ENCODE measurements around the gene ASB16.

DNA sequence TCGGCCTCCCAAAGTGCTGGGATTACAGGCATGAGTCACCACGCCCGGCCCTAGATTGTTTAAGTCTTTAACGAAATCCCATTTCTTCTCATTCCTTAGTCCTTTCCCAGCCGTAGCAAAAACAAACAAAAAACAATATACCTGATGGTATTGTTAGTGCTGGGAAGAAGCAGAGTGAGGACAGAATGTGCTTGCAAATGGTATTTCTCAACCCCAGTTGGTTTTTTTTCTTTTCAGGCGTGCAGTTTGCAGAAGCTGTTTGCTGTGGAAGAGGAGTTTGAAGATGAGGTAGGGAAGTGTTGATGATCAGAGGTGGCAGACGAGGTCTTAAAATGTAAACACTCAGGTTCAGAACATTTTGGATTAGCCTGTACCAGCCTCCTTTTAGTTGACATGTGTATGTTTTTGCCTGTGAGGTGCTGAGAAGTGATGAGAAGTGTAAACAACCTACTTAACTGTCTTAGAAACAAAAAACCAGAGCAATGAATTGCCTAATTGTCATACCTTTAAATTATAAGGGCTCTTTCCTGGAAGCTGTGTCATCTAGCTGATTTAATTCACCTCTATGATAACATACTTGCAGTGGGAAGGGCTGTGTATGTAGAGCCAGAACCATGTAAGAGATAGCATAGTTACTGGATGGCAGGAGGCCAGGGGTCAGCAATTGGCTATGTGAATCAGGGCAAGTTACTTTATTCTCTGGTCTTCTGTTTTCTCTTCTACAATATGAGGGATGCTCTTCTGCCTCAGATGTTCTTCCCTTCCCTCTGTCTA, 25.4 kb upstream of the ASB16 start:
- TF ChIP-seq POLR2AphosphoS5 (IDR thresholded peaks at IDR 0.05) (no peak), CTCF (IDR thresholded peaks at IDR 0.05 in 8 of 11, conservative IDR thresholded peaks at IDR 0.05 in 3 of 11) (no peak), POLR2A (IDR thresholded peaks at IDR 0.05) (no peak)

Measured in spleen (tissue), 7 donors.